HG02588 (cell line): ENCODE measurements around the gene PRCC.
"Not testable (repeated sequence)": the region's sequence is repeated elsewhere in the genome, so short reads cannot be mapped to it uniquely, and the experiment has no call there.

Source experiments
- ATAC-seq: cut with Tn5 transposase; IDR thresholded peaks from one replicate; pipeline ENCODE4 v1.9.1; 2021; ENCODE audit warnings: mild to moderate bottlenecking, moderate library complexity; ENCODE audit not compliant: unreplicated experiment

PRCC gene

GRCh38 chr1:156757572-156758253, 9.6 kb upstream of the PRCC start:
- not testable (repeated sequence) for ATAC-seq

GRCh38 chr1:156760092-156760795, 7.1 kb upstream of the PRCC start:
- no peak for ATAC-seq

- no peak for ATAC-seq
These were observed 6.6 kb upstream of the PRCC start for GRCh38 chr1:156760796-156761104.

- not testable (repeated sequence) for ATAC-seq
These were observed 2.2 kb upstream of the PRCC start for GRCh38 chr1:156765136-156765535.

- ATAC-seq = no peak
These were observed 1.7 kb upstream of the PRCC start for GRCh38 chr1:156765666-156766065.

- ATAC-seq = peak; percentile 3
These were observed 836 bp upstream of the PRCC start for GRCh38 chr1:156766298-156767100.

GRCh38 chr1:156767879-156768604, 707 bp downstream of the PRCC start:
- peak; percentile 3 for ATAC-seq

GRCh38 chr1:156768610-156769295, 1.4 kb downstream of the PRCC start:
- no peak for ATAC-seq

GRCh38 chr1:156772222-156772621, 4.9 kb downstream of the PRCC start:
- ATAC-seq = no peak

- ATAC-seq = no peak
These were observed 5.6 kb downstream of the PRCC start for GRCh38 chr1:156772728-156773497.

- no peak for ATAC-seq
These were observed 6.3 kb downstream of the PRCC start for GRCh38 chr1:156773607-156774006.

- ATAC-seq = no peak
These were observed 8.5 kb downstream of the PRCC start for GRCh38 chr1:156775799-156776198.

GRCh38 chr1:156776942-156777341, 9.6 kb downstream of the PRCC start:
- no peak for ATAC-seq

- no peak for ATAC-seq
These were observed 10.2 kb downstream of the PRCC start for GRCh38 chr1:156777573-156777972.

GRCh38 chr1:156781585-156782186, 14.4 kb downstream of the PRCC start:
- no peak for ATAC-seq

- no peak for ATAC-seq
These were observed 18.1 kb downstream of the PRCC start for GRCh38 chr1:156785458-156785857.

- ATAC-seq = no peak
These were observed 19.3 kb downstream of the PRCC start for GRCh38 chr1:156786640-156787039.

- no peak for ATAC-seq
These were observed 20.8 kb downstream of the PRCC start for GRCh38 chr1:156788136-156788535.

- ATAC-seq = no peak
These were observed 22.4 kb downstream of the PRCC start for GRCh38 chr1:156789621-156790318.
